Left forelimb (tissue), 1 donor: ENCODE results near the gene UNC79.
"Not testable (repeated sequence)": the region's sequence is repeated elsewhere in the genome, so short reads cannot be mapped to it uniquely, and the experiment has no call there.

Source experiments
- DNase-seq: peaks from one replicate; pipeline ENCODE4 v3.0.0-alpha.2; 2018; ENCODE audit warnings: low spot score

Gene UNC79

DNA sequence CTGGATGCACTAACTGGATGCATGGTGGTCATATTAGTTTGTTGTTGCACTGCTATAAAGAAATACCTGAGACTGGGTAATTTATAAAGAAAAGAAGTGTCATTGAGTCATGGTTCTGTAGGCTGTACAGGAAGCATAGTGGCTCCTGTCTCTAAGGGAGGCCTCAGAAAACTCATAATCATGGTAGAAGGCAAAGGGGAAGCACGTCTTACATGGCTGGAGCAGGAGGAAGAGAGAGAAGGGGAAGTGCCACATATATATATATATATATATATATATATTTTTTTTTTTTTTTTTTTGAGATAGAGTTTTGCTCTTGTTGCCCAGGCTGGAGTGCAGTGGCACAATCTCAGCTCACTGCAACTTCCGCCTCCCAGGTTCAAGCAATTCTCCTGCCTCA is 62.9 kb downstream of the UNC79 start:
- DNase-seq: not testable (repeated sequence)

DNA sequence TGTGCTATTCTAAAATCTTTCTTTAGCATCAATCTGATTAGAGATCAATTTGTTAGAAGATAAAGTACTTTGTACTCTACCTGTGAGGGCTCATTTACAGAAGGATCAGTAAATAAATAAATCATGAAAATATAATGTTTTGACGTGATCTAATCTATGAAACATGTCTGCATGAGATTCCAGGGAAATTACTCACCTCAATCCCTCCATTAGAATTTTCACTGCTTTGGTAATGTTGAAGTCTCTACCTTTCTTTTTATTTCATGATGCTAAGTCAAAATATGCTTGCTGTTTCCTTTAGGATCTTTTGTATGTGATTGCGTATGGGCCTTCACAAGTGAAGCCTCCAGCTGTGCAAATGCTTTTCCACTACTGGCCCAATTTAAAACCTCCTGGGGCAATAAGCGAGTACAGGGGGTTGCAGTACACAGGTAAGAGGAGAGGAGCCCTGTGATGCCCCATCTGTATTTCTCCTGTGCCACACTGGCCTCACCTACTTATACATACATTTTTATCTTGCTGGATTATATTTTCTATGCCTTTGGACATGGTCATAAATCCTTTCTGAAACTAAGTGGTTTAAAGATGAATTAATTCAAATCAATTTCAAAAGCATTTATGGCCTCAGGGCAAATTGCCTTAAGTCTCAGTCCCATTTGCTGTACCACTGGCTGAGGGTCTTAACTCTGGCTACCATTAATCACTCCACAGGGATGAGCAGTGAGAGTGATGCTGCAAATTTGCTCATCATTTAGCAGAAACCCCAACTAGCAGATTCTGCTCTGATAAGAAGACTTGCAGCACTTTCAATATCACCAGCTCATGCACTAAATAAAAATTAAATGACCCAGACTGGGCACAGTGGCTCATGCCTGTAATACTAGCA is 66.4 kb downstream of the UNC79 start:
- no peak for DNase-seq

DNA sequence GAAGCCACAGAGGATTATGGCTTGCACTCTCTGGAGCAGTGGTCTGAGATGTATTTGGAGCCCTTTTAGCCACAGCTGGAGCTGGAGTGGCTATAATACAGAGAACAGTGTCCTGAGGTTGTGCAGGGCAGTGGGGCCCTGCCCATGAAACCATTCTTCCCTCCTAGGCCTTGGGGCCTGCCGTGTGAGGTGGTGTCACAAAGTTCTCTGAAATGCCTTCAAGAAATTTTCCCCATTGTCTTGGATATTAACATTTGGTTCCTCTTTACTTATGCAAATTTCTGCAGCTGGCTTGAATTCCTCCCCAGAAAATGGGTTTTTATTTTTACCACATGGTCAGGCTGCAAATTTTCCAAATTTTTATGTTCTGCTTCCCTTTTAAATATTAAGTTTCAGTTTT is 79.3 kb downstream of the UNC79 start:
- no peak for DNase-seq

DNA sequence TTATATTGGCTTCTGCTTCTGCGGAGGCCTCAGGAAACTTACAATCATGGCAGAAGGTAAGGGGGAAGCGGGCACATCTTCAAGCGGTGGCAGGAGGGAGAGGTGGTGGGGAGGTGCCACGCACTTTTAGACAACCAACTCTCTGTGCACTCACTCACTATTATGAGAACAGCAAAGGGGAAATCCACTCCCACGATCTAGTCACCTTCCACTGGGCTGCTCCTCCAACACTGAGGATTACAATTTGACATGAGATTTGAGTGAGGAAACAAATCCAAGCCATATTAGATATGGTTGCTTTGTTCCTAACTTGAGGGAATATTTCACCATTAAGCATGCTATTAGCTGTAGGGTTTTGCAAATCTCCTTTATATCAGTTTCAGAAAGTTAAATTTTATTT is 80.3 kb downstream of the UNC79 start:
- no peak for DNase-seq

DNA sequence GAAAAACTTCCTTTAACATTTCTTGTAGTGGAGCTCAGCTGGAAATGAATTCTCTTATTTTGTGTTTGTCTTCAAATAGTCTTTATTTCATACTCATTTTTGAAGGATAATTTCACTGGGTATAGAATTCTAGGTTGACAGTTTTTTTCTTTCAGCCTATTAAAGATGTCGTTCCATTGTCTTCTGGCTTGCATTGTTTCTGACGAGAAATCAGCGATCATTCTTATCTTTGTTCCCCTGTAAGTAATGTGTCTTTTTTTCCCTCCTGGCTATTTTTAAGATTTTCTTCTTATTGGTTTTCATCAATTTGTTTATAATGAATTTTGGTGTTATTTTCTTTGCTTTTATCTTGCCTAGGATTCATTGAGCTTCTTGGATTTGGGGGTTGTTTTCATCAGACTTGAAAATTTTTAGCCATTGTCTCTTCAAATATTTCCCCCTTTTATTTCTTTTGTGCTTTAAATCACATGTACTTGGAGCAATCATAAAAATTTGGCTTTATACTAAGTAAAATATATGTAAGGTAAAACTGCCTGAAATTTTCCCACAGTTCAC is 89.4 kb downstream of the UNC79 start:
- no peak for DNase-seq

DNA sequence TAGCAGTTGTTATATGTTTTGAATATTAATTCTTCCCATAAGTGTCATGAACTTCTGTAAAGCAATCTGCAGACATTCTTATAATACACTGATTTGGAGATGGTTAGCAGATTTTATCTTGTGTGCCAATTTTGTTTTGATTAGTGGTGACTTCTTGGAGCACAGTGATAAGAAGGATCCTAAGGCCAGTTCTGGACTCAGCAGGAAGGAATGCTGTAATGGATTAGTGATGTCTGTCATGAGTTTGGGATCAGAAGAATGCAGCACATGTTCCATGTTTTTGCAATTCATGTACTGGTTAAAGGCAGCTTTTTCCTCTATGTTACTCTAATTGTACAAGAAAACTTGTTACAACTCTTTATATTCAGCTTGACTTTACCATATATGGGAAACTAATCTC is 91.5 kb downstream of the UNC79 start:
- no peak for DNase-seq

DNA sequence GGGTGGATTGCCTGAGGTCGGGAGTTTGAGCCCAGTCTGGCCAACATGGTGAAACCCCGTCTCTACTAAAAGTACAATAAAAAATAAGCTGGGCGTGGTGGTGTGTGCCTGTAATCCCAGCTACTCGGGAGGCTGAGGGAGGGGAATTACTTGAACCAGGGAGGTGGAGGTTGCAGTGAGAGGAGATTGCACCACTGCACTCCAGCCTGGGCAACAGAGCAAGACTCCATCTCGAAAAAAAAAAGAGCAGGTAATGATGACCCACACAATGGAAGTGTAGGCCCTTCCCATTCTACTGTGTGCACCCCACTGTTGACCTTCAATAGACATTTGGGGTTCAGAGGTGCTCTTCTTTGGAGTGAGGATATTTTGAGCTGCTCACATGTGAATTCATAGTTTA is 94.5 kb downstream of the UNC79 start:
- not testable (repeated sequence) for DNase-seq

DNA sequence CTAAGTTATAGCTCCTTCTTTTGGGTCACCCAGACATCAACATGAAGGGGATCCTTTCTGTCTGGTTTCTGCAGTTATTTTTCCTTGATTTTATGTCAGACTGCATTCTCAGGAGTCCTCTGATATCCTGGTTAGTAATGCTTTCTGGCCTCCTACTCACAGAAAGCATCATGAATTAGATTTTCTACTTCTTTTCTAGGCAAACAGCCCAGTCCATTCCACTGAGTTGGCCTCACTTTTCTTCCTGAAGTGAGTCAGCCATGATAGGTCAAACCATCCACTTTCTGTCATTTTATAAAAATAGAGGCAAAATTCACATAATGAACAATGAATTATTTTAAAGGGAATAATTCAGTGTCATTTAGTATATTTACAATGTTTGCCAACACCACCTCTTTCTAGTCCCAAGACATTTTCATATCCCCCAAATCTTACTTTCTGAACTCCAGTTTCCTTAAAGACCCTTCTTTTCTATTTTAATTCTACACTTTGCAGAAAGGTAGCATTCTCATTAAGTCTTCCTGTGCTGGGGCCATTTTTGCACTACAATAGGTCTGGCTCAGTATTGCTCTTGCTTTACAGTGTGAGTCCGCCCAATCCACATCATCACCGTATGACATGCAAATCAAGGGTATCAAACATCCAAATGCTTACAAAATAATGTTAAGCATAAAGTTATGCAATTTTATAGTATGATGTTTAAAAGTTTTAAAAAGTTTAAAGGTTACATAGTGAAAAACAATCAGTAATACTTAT is 95.1 kb downstream of the UNC79 start:
- DNase-seq: no peak

DNA sequence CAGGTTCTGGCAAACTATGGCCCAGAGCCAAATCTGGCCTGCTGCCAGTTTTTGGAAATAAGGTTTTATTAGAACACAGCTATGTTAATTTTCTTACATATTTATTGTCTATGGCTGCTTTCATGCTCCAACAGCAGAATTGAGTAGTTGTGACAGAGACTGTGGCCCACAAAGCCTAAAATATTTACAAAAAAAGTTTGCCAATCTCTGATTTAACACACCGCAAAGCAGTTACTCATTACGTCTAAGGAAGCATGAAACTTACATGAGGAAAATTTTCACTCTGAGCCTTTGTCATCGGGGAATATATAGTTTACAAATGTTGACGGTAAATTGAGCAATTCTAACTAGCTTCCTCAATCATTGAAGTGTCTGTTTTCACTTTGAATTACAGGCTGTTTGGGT is 96.5 kb downstream of the UNC79 start:
- no peak for DNase-seq

DNA sequence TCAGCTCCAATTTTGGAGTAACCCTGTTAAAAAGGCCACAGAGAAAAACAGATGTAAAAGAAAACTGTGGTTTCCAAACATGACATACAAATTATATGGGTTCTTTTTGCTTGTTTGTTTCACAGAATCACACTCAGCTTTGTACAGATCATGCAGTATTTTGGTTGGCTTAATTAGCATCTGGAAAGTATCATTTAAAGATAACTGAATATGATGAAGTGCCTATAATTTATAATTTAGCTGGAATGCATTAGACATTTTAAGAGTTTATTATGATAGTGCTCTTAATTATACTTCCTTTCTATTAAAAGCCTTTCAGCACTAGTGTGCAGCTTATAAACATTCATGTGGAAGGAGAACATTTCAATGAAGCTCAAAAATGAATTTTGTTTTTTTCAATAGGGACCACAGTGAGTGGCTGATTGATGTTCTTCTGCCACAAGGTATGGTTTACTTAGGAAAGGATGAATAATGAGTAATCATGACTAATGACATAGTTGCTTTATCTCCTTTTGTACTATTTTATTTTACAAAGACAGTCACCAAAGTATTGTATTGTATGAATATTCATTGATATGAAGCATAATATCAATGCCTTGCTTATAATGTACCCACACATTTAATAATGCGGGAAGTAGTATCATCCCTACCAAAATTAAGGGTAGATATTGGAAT is 98.3 kb downstream of the UNC79 start:
- no peak for DNase-seq

DNA sequence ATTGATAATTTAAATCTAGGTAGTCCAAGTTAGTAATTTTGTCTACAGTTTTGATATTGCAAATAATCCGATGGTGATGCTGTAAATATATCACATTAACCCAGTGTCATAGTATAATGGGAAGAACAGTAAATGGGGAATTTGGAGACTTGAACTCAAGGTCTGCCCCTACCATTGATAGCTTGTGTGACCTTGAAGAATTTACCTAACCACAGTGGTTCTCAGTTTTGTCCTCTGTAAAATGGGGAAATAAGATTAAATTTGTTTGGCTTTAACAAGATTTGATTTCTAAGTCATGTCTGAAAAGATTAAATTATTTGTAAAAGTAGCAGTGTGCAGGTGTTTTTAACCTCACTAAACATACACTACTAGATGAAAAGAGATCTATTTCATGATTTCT is 100.9 kb downstream of the UNC79 start:
- no peak for DNase-seq

DNA sequence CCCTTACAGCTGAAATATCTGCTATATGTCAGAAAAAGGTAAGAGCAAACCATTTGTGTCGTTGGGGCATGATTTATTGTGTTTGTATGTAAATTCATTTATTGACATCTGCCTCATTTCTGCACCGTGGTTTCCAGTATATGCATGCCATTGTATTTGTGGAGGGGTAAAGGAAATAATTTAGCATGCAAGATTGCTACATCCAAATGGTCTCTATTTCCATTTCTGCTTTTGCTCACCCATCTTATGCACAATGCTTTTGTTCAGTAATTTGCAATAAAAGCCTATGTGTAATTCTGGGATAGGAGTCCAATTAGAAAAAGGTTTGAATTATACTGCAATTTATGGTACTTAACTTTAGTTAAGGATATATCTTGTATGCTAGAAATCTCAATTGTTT is 101.8 kb downstream of the UNC79 start:
- no peak for DNase-seq

DNA sequence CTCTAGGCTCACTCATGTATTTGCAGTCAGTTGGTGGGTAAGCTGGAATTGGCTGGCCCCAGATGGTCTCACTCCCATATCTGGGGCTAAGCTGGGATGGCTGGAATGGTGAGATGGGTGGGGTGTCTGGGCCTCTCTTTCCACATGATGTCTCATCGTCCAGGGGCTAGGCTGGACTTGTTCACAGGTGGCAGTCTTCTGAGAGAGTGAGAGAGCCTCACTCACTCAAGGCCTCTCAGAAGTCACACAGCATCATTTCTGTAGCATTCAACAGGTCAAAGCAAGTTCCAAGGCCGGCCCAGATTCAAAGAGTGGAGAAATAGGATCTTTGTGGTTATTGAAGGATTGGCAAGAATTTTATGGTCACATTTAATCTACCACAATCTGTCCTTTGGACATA is 102.7 kb downstream of the UNC79 start:
- no peak for DNase-seq

DNA sequence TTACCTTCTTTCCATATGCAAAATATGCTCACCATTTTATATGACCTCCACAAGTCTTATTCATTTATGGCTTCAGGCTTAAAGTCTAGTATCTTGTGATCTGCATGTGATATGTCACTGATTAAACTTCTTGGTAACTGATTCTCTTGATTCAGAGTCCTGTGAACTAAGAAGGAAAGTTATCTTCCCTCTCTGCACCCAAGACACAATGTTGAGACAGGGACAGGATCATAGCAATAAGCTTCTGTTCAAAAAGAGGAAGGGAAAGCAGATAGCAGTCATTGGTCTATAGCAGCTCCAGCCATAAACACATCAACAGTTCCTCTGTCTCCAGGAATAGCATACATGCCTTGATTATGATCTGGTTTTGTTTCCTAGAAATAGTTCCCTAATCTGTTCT is 103.1 kb downstream of the UNC79 start:
- no peak for DNase-seq

DNA sequence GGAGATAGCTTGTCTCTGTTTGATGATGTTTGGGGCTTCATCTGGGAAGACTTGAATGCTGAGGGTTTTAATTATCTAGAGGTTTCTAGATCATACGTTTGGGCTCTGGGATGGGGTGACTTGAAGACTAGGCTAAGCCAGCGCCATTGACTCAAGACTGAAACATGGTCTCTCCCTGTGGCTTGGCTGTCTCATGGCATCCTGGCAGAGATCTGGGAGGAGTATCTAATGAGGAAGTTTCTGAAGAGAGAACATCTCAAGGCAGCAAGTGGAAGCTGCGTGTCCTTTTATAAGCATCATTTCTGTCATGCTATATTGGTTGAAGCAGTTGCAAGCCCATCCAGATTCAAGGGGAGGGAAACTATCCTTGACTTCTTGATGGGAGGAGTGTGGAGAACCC is 104.8 kb downstream of the UNC79 start:
- DNase-seq: no peak

DNA sequence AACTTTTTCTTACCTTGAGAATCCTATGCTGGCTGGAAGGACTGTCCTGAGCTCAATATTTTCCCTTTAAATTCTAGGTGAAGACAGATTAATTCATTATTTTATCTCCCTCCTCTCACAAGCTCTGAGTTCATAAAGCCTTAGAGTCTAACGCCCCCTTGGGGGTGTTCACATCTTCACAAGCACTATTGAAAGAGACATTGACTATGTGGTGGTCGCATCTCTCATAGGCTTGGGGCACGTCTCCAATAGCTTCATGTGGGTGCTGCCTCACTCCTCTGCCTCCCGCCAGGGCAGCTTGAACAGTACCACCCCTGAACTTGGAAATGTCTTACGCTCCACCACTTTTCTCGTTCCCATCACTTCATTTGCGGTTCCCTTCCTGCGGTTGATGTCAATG is 106.2 kb downstream of the UNC79 start:
- DNase-seq: no peak

DNA sequence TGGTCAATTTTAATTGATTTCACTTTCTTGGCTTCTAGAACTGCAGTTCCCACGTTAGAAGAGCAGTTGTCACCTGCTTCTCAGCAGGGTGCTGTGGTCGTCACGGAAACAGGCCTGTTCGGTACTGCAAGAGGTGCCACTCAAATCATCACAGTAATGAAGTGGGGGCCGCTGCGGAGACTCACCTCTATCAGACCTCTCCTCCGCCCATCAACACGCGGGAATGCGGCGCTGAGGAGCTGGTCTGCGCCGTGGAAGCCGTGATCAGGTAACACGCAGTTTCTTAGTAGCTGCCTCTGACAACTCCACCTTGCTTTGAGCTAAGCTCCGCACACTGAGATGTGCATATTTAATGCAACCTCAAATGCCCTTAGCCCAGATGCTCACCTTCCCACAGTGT is 107.2 kb downstream of the UNC79 start:
- no peak for DNase-seq

DNA sequence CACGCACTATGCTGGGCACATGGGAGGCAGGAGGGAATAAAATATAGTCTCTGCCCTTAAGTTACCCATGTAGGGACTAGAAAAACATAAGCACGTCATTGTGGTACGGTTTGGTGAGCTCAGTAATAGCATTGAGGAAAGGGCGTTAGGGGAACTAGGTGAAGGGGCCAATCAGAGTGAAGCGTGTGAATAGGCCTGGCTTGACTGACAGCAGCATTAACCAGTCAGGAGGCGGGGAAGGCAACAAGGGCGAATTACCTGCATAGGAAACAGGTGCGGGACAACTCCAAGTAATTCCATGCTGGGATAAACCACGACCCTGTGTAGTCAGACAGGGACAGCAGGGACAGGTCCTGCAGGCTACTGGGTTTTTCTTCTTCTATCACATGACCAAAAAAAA is 107.7 kb downstream of the UNC79 start:
- no peak for DNase-seq

DNA sequence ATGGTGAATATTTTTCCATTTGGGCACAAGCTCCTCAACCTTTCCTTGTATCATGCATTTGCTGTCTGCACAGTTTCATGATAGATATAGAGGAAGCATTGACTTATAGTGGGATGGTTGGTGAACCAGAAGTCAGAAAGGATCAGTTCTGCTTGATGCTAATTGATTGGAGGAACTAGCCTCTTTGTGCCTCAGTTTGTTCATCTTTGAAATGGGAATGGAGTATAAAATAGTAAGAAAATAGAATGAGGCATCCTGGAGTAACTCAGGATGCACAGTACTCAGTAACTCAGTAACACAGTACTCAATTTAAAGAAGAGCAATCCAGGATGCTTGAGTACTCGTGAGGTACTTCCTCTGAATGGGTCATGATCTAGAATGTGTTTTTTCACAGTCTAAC is 109.5 kb downstream of the UNC79 start:
- DNase-seq: no peak

DNA sequence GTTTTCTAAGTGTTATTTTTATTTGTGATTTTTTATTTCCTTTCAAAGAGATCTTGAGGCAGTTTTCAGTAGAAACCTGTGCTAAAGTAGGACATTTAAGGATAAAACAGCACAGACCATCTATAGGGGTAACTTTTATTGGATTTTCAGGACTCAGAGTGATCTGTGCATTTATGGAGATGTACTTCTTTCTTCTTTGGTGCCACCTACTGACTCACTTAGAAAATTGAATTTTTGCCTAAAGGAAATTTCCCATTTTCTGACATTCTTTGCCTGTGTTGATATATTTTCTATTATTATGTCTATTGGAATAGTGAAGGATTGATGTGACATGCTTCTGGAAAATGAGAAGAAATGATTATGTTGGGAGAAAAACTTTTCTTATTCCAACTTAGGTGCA is 113.0 kb downstream of the UNC79 start:
- no peak for DNase-seq

DNA sequence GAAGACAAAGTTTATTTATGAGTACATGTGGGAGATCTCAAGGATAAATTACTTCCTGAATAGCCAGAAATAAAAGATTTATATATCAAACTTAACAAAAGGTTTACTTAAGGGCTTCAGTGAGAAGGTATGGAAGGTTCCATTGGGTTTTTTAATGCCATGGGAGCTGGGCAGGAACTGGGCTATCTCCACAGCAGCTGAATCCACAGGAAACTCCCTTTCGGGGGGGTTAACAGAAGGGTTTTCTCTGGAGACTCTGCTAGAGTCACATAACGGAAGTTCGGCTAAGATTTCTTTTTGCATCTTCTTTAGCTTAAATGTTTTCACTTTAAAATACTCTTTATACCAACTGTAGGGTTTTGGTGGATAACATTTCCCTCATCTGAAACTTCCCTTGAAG is 113.5 kb downstream of the UNC79 start:
- DNase-seq: no peak

DNA sequence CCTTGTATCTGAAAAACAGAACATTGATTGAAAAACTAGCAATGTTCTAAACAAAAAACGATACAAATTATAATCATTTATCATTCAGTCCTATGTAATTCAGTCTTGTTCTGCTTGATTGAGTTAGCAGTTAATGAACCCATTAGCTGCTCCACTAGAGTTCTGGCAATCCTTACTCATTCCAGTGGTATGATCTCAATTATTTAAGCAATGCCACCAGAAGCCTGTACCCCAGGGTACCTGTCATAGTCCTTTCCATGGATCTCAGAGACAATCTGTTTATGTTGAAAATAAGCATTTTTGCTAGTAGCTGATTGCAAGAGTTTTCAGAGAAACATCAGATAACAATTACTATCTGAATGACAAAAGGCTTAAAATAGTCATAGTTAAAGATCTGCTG is 115.9 kb downstream of the UNC79 start:
- DNase-seq: no peak
